Suprapubic skin (tissue), 4 donors: Measurements from ENCODE around the gene PKN1.

Experiments used
- CTCF ChIP-seq, 2 donors: fragments of 200-600 bp in 1 of 2; fragments of 450-650 bp in 1 of 2; sonication (generic) in 1 of 2; IDR thresholded peaks; one replicate each; pipeline ENCODE4 v1.5.1; 2016 to 2019; ENCODE audit warnings: antibody characterized with exemption in 2 of 2, mild to moderate bottlenecking in 1 of 2, moderate library complexity in 1 of 2
- EP300 ChIP-seq: sonication (generic); formaldehyde crosslinking; IDR thresholded peaks from one replicate; pipeline ENCODE4 v1.6.1; 2017; ENCODE audit warnings: antibody characterized with exemption
- POLR2A ChIP-seq, 2 donors: fragments of 450-650 bp; IDR thresholded peaks; one replicate each; pipeline ENCODE4 v1.6.1; 2017; ENCODE audit warnings: antibody characterized with exemption in 2 of 2, mild to moderate bottlenecking in 2 of 2, moderate library complexity in 2 of 2
- POLR2AphosphoS5 ChIP-seq, 3 donors: sonication (generic); formaldehyde crosslinking; IDR thresholded peaks; one replicate each; pipeline ENCODE4 v1.6.1; 2017; ENCODE audit warnings: antibody characterized with exemption in 3 of 3

GRCh38 chr19:14516048-14516534 lies 83.0 kb downstream of the PKN1 start:
- TF ChIP-seq CTCF (IDR thresholded peaks at IDR 0.05) = no peak
- no peak for TF ChIP-seq POLR2AphosphoS5 (IDR thresholded peaks at IDR 0.05)
- no peak for TF ChIP-seq EP300
- no peak for TF ChIP-seq POLR2A (IDR thresholded peaks at IDR 0.05)
